GM19328 (cell line): ENCODE results near the gene FAM120B.

Experiments used
- ATAC-seq: cut with Tn5 transposase; IDR thresholded peaks from one replicate; pipeline ENCODE4 v1.9.1; 2021; ENCODE audit warnings: mild to moderate bottlenecking, moderate library complexity; ENCODE audit not compliant: unreplicated experiment

The FAM120B gene

GRCh38 chr6:170452767-170453545 is 146.4 kb downstream of the FAM120B start:
- no peak for ATAC-seq

- no peak for ATAC-seq
Measured at GRCh38 chr6:170453586-170454511, 147.3 kb downstream of the FAM120B start.

- no peak for ATAC-seq
Measured at GRCh38 chr6:170454512-170455285, 148.1 kb downstream of the FAM120B start.

GRCh38 chr6:170455335-170455979 is 148.9 kb downstream of the FAM120B start:
- no peak for ATAC-seq

- ATAC-seq: no peak
Measured at GRCh38 chr6:170456334-170456733, 149.8 kb downstream of the FAM120B start.
